Right lobe of liver (tissue), 4 donors: ENCODE measurements around the gene MIOX.

Experiments
- CTCF ChIP-seq, 4 donors: fragments of 200-600 bp in 3 of 4; fragments of 450-650 bp in 1 of 4; IDR thresholded peaks; one replicate each; pipeline versions ENCODE4 v1.5.1 to v1.8.0; 2016 to 2022; ENCODE audit warnings: antibody characterized with exemption in 4 of 4, mild to moderate bottlenecking in 2 of 4
- POLR2A ChIP-seq: fragments of 450-650 bp; IDR thresholded peaks from one replicate; pipeline ENCODE4 v1.6.1; 2017; ENCODE audit warnings: antibody characterized with exemption, mild to moderate bottlenecking
- donor health status: DM: no; HTN: no; CAD: no.
- donor health status: DM: no; HTN: no; CAD: no.
- donor health status: DM: no; HTN: yes; CAD: no.

GRCh38 chr22:50500452-50500851, 13.8 kb downstream of the MIOX start:
- no peak for TF ChIP-seq CTCF (IDR thresholded peaks at IDR 0.05)
- no peak for TF ChIP-seq POLR2A
